ENCODE data around the gene CNDP1.
A peak's percentile ranks its signal among the peaks of the same experiment; 100 is the strongest.

Gene CNDP1

DNA sequence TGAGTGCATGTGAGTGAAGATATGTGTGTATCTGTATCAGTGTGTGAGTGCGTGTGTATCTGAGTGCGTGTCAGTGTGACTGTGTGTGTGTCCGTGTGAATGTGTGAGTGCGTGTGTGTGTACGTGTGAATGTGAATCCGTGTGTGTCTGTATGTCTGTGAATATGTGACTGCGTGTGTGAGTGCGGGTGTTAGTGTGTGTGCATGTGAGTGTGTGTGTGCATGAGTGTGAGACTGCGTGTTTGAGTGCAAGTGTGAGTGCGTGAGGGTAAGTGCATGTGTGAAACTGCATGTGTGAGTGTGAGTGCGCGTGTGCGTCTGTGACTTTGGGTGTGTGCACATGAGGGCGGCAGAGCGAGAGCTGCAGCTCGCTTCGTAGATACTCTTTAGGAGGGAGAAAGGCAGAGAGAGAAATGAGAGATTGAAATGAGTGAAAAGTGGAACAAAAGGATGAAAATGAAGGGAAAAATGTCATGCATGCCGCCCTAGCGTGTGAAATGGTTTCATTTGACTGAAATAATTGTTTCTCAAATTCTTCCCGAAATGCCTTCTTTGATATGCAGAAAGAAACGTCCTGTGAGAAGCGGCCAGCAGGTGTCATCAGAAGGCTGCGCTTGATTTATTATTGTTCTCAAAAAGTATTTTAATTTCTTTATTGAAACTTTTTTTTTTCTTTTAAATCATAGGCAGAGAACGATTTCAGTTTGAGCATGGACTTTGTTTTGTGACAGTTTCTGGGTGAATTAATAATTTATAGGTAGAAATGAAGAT, 88.9 kb downstream of the CNDP1 start:
- peak; percentile 8 for DNase-seq (ENCODE audit: low read depth)
- H3K4me3 ChIP-seq (ENCODE audit: low read depth, low read length), result no peak overlapping the region
- TF ChIP-seq CTCF (IDR thresholded peaks at IDR 0.05; ENCODE audit: low read depth, low read length), result peak; percentile 26
- TF ChIP-seq POLR2A (IDR thresholded peaks at IDR 0.05; ENCODE audit: extremely low read depth, insufficient read length), result no peak

DNA sequence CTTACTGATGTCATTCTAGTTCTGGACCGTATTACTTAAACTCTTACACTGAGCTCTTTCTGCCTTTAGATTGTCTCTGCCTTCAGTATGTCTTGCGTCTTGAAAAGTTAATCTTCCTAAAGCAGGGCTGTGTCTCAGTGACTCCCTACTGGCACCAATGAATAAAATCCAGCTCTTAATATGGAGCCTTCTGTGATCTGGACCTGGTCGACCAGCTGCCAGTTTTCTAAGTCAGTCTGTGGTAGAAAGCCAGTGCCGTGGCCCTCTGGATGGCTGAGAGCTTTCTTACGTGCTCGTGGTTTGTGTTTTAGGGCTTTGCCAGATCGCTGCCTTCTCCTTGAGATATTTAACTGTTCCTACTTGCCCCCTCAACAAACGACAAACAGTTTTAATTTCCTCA, 90.2 kb downstream of the CNDP1 start:
- TF ChIP-seq CTCF (IDR thresholded peaks at IDR 0.05; ENCODE audit: low read depth, low read length) (no peak), POLR2A (IDR thresholded peaks at IDR 0.05; ENCODE audit: extremely low read depth, insufficient read length) (no peak), MYC (IDR thresholded peaks at IDR 0.05; ENCODE audit: low read depth, low read length) (no peak)
- TF ChIP-seq, protein P1, sequence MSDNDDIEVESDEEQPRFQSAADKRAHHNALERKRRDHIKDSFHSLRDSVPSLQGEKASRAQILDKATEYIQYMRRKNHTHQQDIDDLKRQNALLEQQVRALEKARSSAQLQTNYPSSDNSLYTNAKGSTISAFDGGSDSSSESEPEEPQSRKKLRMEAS (IDR thresholded peaks at IDR 0.05; ENCODE audit: low read depth, low read length), result no peak
- DNase-seq (ENCODE audit: low read depth), result no peak
- H3K4me3 ChIP-seq (ENCODE audit: low read depth, low read length), result no peak overlapping the region

DNA sequence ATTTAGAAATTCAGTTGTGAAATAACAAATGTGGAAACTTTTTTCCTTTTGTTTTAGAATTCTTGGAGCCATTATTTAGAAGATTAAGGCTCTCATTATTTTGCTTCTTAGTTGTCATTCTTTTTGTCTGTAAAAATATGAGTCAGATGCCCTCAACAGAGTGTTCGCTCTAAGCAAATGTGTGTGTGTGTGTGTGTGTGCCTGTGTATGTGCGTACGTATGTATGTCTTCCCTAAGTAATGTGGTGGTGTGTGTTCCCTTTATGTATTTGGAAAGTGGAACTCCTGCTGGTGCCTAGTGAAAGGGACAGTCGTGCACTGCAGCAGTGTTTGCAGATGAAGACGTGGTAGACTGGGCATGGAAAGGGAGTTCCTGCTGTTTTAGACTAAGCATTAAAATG, 90.9 kb downstream of the CNDP1 start:
- DNase-seq (ENCODE audit: low read depth), result no peak
- TF ChIP-seq, protein P1 (IDR thresholded peaks at IDR 0.05; ENCODE audit: low read depth, low read length), result no peak
- no peak for TF ChIP-seq POLR2A (IDR thresholded peaks at IDR 0.05; ENCODE audit: extremely low read depth, insufficient read length)
- TF ChIP-seq CTCF (IDR thresholded peaks at IDR 0.05; ENCODE audit: low read depth, low read length), result no peak
- no peak for TF ChIP-seq MYC (IDR thresholded peaks at IDR 0.05; ENCODE audit: low read depth, low read length)

GRCh38 chr18:74626049-74626874, 92.0 kb downstream of the CNDP1 start:
- DNase-seq (ENCODE audit: low read depth), result no peak
- no peak overlapping the region for H3K4me3 ChIP-seq (ENCODE audit: low read depth, low read length)
- TF ChIP-seq, protein P1 (IDR thresholded peaks at IDR 0.05; ENCODE audit: low read depth, low read length), result no peak
- TF ChIP-seq CTCF (IDR thresholded peaks at IDR 0.05; ENCODE audit: low read depth, low read length), result no peak
- no peak for TF ChIP-seq MYC (IDR thresholded peaks at IDR 0.05; ENCODE audit: low read depth, low read length)
- no peak for TF ChIP-seq POLR2A (IDR thresholded peaks at IDR 0.05; ENCODE audit: extremely low read depth, insufficient read length)

More for the DNA sequence above, 90.9 kb downstream of the CNDP1 start:
- no peak overlapping the region for H3K4me3 ChIP-seq (ENCODE audit: low read depth, low read length)

GRCh38 chr18:74630804-74631203, 96.5 kb downstream of the CNDP1 start:
- DNase-seq (ENCODE audit: low read depth), result no peak
- TF ChIP-seq CTCF (IDR thresholded peaks at IDR 0.05; ENCODE audit: low read depth, low read length) (no peak), POLR2A (IDR thresholded peaks at IDR 0.05; ENCODE audit: extremely low read depth, insufficient read length) (no peak), MYC (IDR thresholded peaks at IDR 0.05; ENCODE audit: low read depth, low read length) (no peak)
- TF ChIP-seq, protein P1 (IDR thresholded peaks at IDR 0.05; ENCODE audit: low read depth, low read length), result no peak
- no peak overlapping the region for H3K4me3 ChIP-seq (ENCODE audit: low read depth, low read length)
